HepG2 (cell line): ENCODE measurements around the gene MRPL38. TPM values are rescaled to one million over a fixed set of nuclear protein-coding genes. Genes with fewer than 3 reads are reported as not detected.
A peak's percentile ranks its signal among the peaks of the same experiment; 100 is the strongest.

Source experiments
- ATF1 ChIP-seq: IDR thresholded peaks from 2 replicates; pipeline ENCODE4 v1.6.1; 2016; ENCODE audit warnings: mild to moderate bottlenecking, control low read depth
- CREM ChIP-seq, 2 experiments: sonication (generic) in 1 of 2; formaldehyde crosslinking in 1 of 2; IDR thresholded peaks; 2 replicates each; pipeline versions ENCODE4 v1.4.0 to v1.6.1; 2016 to 2020; ENCODE audit warnings: antibody characterized with exemption in 1 of 2, mild to moderate bottlenecking in 1 of 2, missing genetic modification reagents in 1 of 2
- HNF4A ChIP-seq: sonication (generic); formaldehyde crosslinking; IDR thresholded peaks from 2 replicates; pipeline ENCODE4 v1.4.0; 2020; ENCODE audit warnings: missing genetic modification reagents
- HNF4G ChIP-seq, 2 experiments: sonication (generic) in 1 of 2; formaldehyde crosslinking in 1 of 2; IDR thresholded peaks; 2 replicates each; pipeline versions ENCODE4 v1.4.0 to v1.6.1; 2011 to 2020; ENCODE audit warnings: borderline replicate concordance in 2 of 2, low read depth in 2 of 2, mild to moderate bottlenecking in 2 of 2, low read length in 1 of 2, missing genetic modification reagents in 1 of 2, moderate library complexity in 1 of 2
- MAFF ChIP-seq: IDR thresholded peaks from 2 replicates; pipeline ENCODE4 v1.6.1; 2011; ENCODE audit warnings: low read depth, low read length, improper control_type of control experiment
- MIER2 ChIP-seq: IDR thresholded peaks from 2 replicates; pipeline ENCODE4 v1.6.1; 2016; ENCODE audit warnings: missing biosample characterization, missing genetic modification reagents
- NCOR1 ChIP-seq: fragments of 200-600 bp; sonication (generic); IDR thresholded peaks from 2 replicates; pipeline ENCODE4 v1.7.0; 2017; ENCODE audit warnings: antibody characterized with exemption, low read length, borderline replicate concordance
- PHF8 ChIP-seq: sonication (generic); formaldehyde crosslinking; IDR thresholded peaks from 2 replicates; pipeline ENCODE4 v1.5.0; 2020; ENCODE audit warnings: missing genetic modification reagents
- REL ChIP-seq: sonication (generic); formaldehyde crosslinking; conservative IDR thresholded peaks from 2 replicates; pipeline ENCODE4 v1.8.0; 2022; ENCODE audit warnings: mild to moderate bottlenecking, missing genetic modification reagents, moderate library complexity
- SAP130 ChIP-seq: IDR thresholded peaks from 2 replicates; pipeline ENCODE4 v1.6.1; 2016; ENCODE audit warnings: low read depth
- TCF7 ChIP-seq: sonication (generic); IDR thresholded peaks from 2 replicates; pipeline ENCODE4 v1.6.1; 2016; ENCODE audit warnings: antibody characterized with exemption, low read depth
- TOPORS ChIP-seq: sonication (generic); formaldehyde crosslinking; IDR thresholded peaks from 2 replicates; pipeline ENCODE4 v1.8.0; 2023; ENCODE audit warnings: mild to moderate bottlenecking, missing genetic modification reagents
- TRIM22 ChIP-seq: fragments of 450-650 bp; IDR thresholded peaks from 2 replicates; pipeline ENCODE4 v1.6.1; 2017
- ZBTB43 ChIP-seq: sonication (generic); formaldehyde crosslinking; conservative IDR thresholded peaks from 2 replicates; pipeline ENCODE4 v1.4.0; 2020; ENCODE audit warnings: missing genetic modification reagents
- ZBTB46 ChIP-seq: sonication (generic); formaldehyde crosslinking; IDR thresholded peaks from 2 replicates; pipeline ENCODE4 v1.4.0; 2020; ENCODE audit warnings: mild to moderate bottlenecking, missing genetic modification reagents, borderline replicate concordance
- ZBTB8A ChIP-seq: sonication (generic); formaldehyde crosslinking; IDR thresholded peaks from 2 replicates; pipeline ENCODE4 v1.4.0; 2020; ENCODE audit warnings: mild to moderate bottlenecking, low read depth, missing genetic modification reagents, borderline replicate concordance
- ZGPAT ChIP-seq: IDR thresholded peaks from 2 replicates; pipeline ENCODE4 v1.6.1; 2016; ENCODE audit warnings: mild to moderate bottlenecking
- ZIK1 ChIP-seq: sonication (generic); formaldehyde crosslinking; IDR thresholded peaks from 2 replicates; pipeline ENCODE4 v1.5.0; 2020; ENCODE audit warnings: mild to moderate bottlenecking, low read depth, missing genetic modification reagents, borderline replicate concordance
- ZNF251 ChIP-seq: sonication (generic); formaldehyde crosslinking; IDR thresholded peaks from 2 replicates; pipeline ENCODE4 v1.9.0; 2021; ENCODE audit warnings: mild to moderate bottlenecking, missing genetic modification reagents
- ZNF576 ChIP-seq: sonication (generic); formaldehyde crosslinking; IDR thresholded peaks from 2 replicates; pipeline ENCODE4 v1.4.0; 2020; ENCODE audit warnings: mild to moderate bottlenecking, missing genetic modification reagents
- ZNF737 ChIP-seq: sonication (generic); formaldehyde crosslinking; IDR thresholded peaks from 2 replicates; pipeline ENCODE4 v1.5.0; 2020; ENCODE audit warnings: missing genetic modification reagents, mild to moderate bottlenecking, borderline replicate concordance
- ZNF772 ChIP-seq: sonication (generic); formaldehyde crosslinking; IDR thresholded peaks from 2 replicates; pipeline ENCODE4 v1.5.0; 2020; ENCODE audit warnings: mild to moderate bottlenecking, missing genetic modification reagents
- ZNF816 ChIP-seq: sonication (generic); formaldehyde crosslinking; IDR thresholded peaks from 2 replicates; pipeline ENCODE4 v1.8.0; 2022; ENCODE audit warnings: missing genetic modification reagents, mild to moderate bottlenecking, borderline replicate concordance
- polyA plus RNA-seq, 8 experiments: library from polyadenylated mRNA; depleted of rRNA in 3 of 8; stranded (reverse) in 7 of 8; unstranded in 1 of 8; fragments of >200 nt; fragmentation: Illumina TruSeq in 4 of 8; extraction: Trizol in 4 of 8; gene quantifications; 2 replicates each; pipeline versions ENCODE4 v1.2.1 to v1.2.3, GENCODE V29; 2011 to 2016; ENCODE audit warnings: low read depth in 4 of 8, missing spikeins in 1 of 8, mixed read lengths in 1 of 8; ENCODE audit not compliant: insufficient read depth in 1 of 8
- total RNA-seq, 5 experiments: library from RNA; depleted of rRNA; stranded (reverse); fragments of >200 nt; fragmentation: Illumina TruSeq; extraction: Trizol; gene quantifications; 2 replicates each; pipeline ENCODE4 v1.2.3, GENCODE V29; 2016; ENCODE audit warnings: low read depth in 1 of 5

MRPL38 gene
- total and polyA plus RNA-seq, 2 of the 13 experiments (the other 11 are each of a cell fraction or from before 2014, with no cell fraction given), result 83.7 to 125 TPM

GRCh38 chr17:75894049-75894733 lies 10.5 kb downstream of the MRPL38 start (continued):
- TF ChIP-seq ZBTB43 (no peak), ZBTB8A (CRISPR knock-in tag) (no peak), ZIK1 (CRISPR knock-in tag) (no peak), ZBTB46 (no peak), TCF7 (no peak), MIER2 (CRISPR knock-in tag) (no peak), MAFF (no peak), NCOR1 (no peak), ZNF251 (CRISPR knock-in tag) (no peak), TOPORS (CRISPR knock-in tag) (no peak), ZNF816 (CRISPR knock-in tag) (no peak), TRIM22 (no peak), CREM (IDR thresholded peaks at IDR 0.05) (no peak), CREM (CRISPR knock-in tag; IDR thresholded peaks at IDR 0.05) (no peak), ZNF737 (CRISPR knock-in tag) (no peak), ZNF576 (CRISPR knock-in tag) (peak; percentile 42; the same call in 1 of the 2 replicates), REL (CRISPR knock-in tag) (0 out of 2 replicates have a peak, but pooled peaks have one; percentile 50), PHF8 (CRISPR knock-in tag) (peak; percentile 46; the same call in 1 of the 2 replicates), HNF4G (IDR thresholded peaks at IDR 0.05; ENCODE audit: borderline replicate concordance, low read depth, low read length) (no peak), HNF4G (CRISPR knock-in tag; IDR thresholded peaks at IDR 0.05; ENCODE audit: borderline replicate concordance, low read depth) (no peak), SAP130 (CRISPR knock-in tag) (peak; percentile 48), ZNF772 (CRISPR knock-in tag) (peak; percentile 60; the same call in 1 of the 2 replicates), ZGPAT (CRISPR knock-in tag) (peak; percentile 63; the same call in 1 of the 2 replicates), ATF1 (CRISPR knock-in tag) (no peak), HNF4A (CRISPR knock-in tag) (no peak)
